Measurements from ENCODE around the gene PCBP4. TPM values are rescaled to one million over a fixed set of nuclear protein-coding genes. Genes with fewer than 3 reads are reported as not detected.
A peak's percentile ranks its signal among the peaks of the same experiment; 100 is the strongest.

The PCBP4 gene
- total RNA-seq, 2 experiments from 2014 or later: 31.0 to 34.2 TPM

DNA sequence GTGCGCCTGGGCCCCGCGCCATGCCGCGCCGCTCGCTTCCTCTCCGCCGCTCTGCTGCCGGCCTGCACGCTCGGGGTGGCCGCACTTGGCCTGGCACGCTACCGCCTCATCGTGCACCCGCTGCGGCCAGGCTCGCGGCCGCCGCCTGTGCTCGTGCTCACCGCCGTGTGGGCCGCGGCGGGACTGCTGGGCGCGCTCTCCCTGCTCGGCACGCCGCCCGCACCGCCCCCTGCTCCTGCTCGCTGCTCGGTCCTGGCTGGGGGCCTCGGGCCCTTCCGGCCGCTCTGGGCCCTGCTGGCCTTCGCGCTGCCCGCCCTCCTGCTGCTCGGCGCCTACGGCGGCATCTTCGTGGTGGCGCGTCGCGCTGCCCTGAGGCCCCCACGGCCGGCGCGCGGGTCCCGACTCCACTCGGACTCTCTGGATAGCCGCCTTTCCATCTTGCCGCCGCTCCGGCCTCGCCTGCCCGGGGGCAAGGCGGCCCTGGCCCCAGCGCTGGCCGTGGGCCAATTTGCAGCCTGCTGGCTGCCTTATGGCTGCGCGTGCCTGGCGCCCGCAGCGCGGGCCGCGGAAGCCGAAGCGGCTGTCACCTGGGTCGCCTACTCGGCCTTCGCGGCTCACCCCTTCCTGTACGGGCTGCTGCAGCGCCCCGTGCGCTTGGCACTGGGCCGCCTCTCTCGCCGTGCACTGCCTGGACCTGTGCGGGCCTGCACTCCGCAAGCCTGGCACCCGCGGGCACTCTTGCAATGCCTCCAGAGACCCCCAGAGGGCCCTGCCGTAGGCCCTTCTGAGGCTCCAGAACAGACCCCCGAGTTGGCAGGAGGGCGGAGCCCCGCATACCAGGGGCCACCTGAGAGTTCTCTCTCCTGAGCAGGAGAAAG, 11.1 kb downstream of the PCBP4 start:
- Mint-ChIP-seq H3K36me3 (ENCODE audit: low read depth) (peaks cover 3% of the 10 kb centered on the region), H3K27ac (no peak overlapping the region), H3K27me3 (peaks cover 35% of the 10 kb centered on the region), H3K4me3 (no peak overlapping the region), H3K9me3 (no peaks in the 10 kb centered on the region), H3K4me1 (peaks cover 7% of the 10 kb centered on the region)
- DNase-seq: peak; percentile 33
- POLR2A ChIA-PET: interaction anchor here (1.0 kb wide), 1 partner anchor 14 kb away, joined by 3 read pairs; the partner anchor contains the start of genes PARP3 and RRP9
- CTCF ChIA-PET: no interaction called here

DNA sequence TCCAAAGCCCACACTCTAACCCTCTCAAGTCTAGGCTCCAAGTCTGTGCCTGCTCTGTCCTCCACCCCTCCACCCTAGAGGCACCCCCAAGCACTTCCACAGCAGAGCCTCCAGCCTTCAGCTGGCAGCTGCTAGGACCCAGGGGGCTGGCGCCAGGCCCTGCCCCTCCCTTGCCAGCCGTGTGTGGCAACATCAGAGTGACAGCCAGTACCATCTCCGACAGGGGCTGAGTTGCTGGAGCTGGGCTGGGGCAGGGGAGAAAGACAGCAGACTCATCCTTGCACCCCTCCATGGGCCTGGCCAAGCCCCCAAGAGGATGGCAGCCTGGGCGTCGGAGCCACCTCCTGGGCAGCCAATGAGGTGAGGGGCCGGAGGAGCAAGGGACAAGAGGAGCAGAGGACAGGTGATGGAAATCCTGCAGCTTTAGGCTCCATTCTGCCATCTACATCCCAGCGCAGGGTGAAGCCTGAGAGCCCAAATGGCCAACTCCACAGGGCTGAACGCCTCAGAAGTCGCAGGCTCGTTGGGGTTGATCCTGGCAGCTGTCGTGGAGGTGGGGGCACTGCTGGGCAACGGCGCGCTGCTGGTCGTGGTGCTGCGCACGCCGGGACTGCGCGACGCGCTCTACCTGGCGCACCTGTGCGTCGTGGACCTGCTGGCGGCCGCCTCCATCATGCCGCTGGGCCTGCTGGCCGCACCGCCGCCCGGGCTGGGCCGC, 11.9 kb downstream of the PCBP4 start, which contains the start of gene GPR62:
TSS of gene GPR62 (plus strand) at position 207 of the 718 bp plus-strand sequence. CDS start at position 479, 272 bp downstream.
- peaks cover 7% of the 10 kb centered on the region for H3K4me1 Mint-ChIP-seq
- no peak within 1 kb of the TSS for H3K4me3 Mint-ChIP-seq
- no peak within 1 kb of the TSS for H3K27ac Mint-ChIP-seq
- CTCF ChIA-PET: no interaction called here
- peaks cover 3% of the 10 kb centered on the region for H3K36me3 Mint-ChIP-seq (ENCODE audit: low read depth)
- no peaks in the 10 kb centered on the region for H3K9me3 Mint-ChIP-seq
- POLR2A ChIA-PET: interaction anchor here (0.9 to 1.1 kb wide), 2 partner anchors 9 to 10 kb away, joined by 3 to 4 read pairs; no protein-coding TSS in a partner anchor
- H3K27me3 Mint-ChIP-seq: peaks cover 35% of the 10 kb centered on the region
- DNase-seq: no peak

DNA sequence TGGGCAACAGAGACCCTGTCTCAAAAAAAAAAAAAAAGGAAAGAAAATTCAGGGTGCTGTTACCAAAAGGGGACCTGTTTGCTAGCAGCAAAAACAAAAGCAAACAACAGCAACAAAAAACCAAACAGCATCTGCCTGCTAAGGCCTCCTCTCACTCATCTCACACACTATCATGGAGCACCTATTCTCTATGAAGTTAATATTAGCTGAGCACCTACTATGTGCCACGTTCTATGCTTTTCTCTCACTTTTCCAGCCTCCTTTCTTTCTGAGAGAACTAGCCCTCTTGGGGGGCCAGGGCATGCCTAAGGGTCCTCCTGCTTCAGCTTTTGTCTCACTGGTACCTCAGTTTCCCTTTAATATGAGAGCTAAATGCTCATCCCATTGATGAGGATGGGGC, 12.5 kb downstream of the PCBP4 start:
- Mint-ChIP-seq H3K36me3 (ENCODE audit: low read depth) (peaks cover 3% of the 10 kb centered on the region), H3K9me3 (no peaks in the 10 kb centered on the region), H3K27ac (no peak overlapping the region), H3K27me3 (peaks cover 35% of the 10 kb centered on the region), H3K4me1 (peaks cover 7% of the 10 kb centered on the region), H3K4me3 (no peak overlapping the region)
- CTCF ChIA-PET: interaction anchor here (1.9 kb wide), 1 partner anchor 19 kb away, joined by 7 read pairs; the partner anchor contains the start of gene ABHD14B
- DNase-seq: no peak
- POLR2A ChIA-PET: interaction anchor here (0.9 to 1.9 kb wide), 4 partner anchors 8 to 41 kb away, joined by 3 to 5 read pairs (median 4); partner anchors contain the start of gene RPL29

DNA sequence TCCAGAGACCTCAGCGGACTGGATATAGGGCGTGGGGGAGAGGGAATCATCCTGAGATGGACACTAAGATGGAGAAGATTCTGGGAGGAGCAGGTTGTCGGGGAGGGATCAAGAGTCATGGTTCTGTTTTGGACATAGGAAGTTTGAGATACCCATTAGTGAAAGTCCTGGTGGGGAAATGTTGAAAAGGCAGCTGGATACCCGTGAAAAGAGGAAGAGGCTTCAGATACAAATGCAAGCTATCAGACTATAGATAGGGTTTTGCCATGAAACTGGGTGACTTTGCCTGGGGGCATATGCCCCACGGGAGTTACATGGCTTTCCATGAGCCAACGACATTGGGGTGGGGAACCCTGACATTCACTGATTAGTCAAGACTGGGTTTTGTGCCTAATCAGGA, 13.1 kb downstream of the PCBP4 start:
- H3K4me1 Mint-ChIP-seq: peaks cover 7% of the 10 kb centered on the region
- DNase-seq: no peak
- H3K27ac Mint-ChIP-seq: no peak overlapping the region
- POLR2A ChIA-PET: interaction anchor here (1.1 to 1.9 kb wide), 4 partner anchors 8 to 42 kb away, joined by 3 to 5 read pairs (median 4); partner anchors contain the start of gene RPL29
- H3K4me3 Mint-ChIP-seq: no peak overlapping the region
- peaks cover 35% of the 10 kb centered on the region for H3K27me3 Mint-ChIP-seq
- CTCF ChIA-PET: interaction anchor here (0.5 to 1.9 kb wide), 2 partner anchors 20 to 1267 kb away, joined by 4 to 7 read pairs; partner anchors contain the start of gene ABHD14B
- peaks cover 3% of the 10 kb centered on the region for H3K36me3 Mint-ChIP-seq (ENCODE audit: low read depth)
- H3K9me3 Mint-ChIP-seq: no peaks in the 10 kb centered on the region

DNA sequence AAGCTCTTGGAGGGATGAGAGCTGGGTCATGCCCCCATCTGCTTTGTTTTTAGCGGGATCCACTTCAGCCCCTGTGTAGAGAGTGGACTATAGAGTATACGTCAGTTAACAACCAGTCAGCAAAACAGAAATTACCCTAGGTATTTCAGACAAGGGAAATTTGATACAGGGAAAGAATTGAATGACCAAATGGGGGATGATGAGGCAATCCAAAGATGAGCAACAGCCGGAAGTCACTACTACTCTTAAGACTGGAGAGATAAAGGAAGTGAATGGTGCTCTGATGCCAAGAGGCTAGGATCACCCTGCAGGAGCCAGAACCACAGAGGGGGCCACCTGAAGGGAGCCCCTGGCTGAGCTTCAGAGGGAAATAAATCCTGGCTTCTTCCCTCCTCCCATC, 13.8 kb downstream of the PCBP4 start:
- no peak overlapping the region for H3K27ac Mint-ChIP-seq

DNA sequence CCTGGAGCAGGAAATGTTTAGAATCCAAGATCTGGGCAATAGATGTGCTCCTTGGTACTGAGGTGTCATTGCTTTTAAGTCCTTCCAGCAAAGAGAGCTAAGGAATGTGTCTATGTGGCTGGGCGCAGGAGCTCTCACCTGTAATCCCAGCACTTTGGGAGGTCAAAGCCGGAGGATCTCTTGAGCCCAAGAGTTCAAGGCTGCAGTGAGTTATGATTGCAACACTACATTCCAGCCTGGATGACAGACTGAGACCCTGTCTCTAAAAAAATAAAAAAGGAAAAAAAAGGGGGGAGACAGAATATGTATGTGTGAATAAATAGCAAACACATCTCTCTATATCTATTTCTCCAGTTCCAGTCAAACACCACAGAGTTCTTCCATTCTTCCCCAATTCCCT, 16.4 kb downstream of the PCBP4 start:
- Mint-ChIP-seq H3K9me3 (no peaks in the 10 kb centered on the region), H3K27me3 (peaks cover 29% of the 10 kb centered on the region), H3K4me3 (no peak overlapping the region), H3K27ac (no peak overlapping the region), H3K4me1 (peaks cover 2% of the 10 kb centered on the region), H3K36me3 (ENCODE audit: low read depth) (no peaks in the 10 kb centered on the region)
- no peak for DNase-seq
- CTCF ChIA-PET: interaction anchor here (1.7 kb wide), 1 partner anchor 8 kb away, joined by 8 read pairs; the partner anchor contains the start of gene PARP3
- POLR2A ChIA-PET: no interaction called here

More for the DNA sequence above, 13.8 kb downstream of the PCBP4 start:
- DNase-seq: no peak
- ChIA-PET CTCF (interaction anchor here (1.1 to 1.9 kb wide), 2 partner anchors 20 to 100 kb away, joined by 3 to 7 read pairs; partner anchors contain the start of gene ABHD14B), POLR2A (interaction anchor here (1.2 to 1.9 kb wide), 3 partner anchors 9 to 43 kb away, joined by 3 to 5 read pairs (median 4); partner anchors contain the start of gene RPL29)
- Mint-ChIP-seq H3K4me1 (peaks cover 7% of the 10 kb centered on the region), H3K36me3 (ENCODE audit: low read depth) (peaks cover 3% of the 10 kb centered on the region), H3K9me3 (no peaks in the 10 kb centered on the region), H3K27me3 (peaks cover 35% of the 10 kb centered on the region), H3K4me3 (no peak overlapping the region)

DNA sequence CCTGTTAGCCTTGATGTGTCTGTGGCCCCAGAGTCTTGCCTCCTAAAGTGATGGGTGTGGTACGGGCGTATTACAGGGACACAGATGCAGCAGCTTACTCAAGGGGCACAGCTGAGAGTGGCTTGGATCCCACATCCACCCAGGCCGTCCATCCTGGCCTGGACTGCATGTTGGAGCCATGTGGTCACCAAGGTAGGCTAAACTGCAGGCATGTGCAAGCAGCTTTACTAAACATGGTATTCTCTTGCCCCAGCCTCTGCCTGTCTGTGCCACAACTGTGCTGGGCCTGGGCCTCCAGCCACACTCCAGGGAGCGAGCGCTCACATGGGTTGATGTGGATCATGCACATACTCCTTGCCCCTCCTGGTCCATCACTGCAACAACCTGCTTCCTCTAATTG, 18.1 kb downstream of the PCBP4 start:
- H3K27ac Mint-ChIP-seq: no peak overlapping the region
- DNase-seq: no peak
- H3K4me3 Mint-ChIP-seq: no peak overlapping the region
- no peaks in the 10 kb centered on the region for H3K4me1 Mint-ChIP-seq
- POLR2A ChIA-PET: no interaction called here
- no peaks in the 10 kb centered on the region for H3K36me3 Mint-ChIP-seq (ENCODE audit: low read depth)
- no peaks in the 10 kb centered on the region for H3K9me3 Mint-ChIP-seq
- H3K27me3 Mint-ChIP-seq: peaks cover 17% of the 10 kb centered on the region
- CTCF ChIA-PET: no interaction called here

DNA sequence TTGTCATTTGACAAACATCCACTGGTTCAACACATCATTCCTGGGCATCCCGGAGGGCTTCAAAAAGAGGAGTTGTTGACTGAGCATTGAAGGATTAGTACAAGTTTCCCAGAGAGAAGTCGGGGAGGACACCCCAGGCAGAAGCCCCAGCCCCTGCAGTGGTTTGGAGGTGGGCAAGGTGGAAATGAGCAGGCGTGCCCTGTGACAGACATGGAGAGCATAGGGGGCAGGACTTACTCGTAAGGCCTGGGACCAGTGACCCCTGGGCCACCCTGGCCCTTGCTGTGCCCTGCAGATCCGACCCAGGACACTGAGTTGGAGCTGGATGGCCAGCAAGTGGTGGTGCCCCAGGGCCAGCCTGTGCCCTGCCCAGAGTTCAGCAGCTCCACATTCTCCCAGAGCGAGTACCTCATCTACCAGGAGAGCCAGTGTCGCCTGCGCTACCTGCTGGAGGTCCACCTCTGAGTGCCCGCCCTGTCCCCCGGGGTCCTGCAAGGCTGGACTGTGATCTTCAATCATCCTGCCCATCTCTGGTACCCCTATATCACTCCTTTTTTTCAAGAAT, 19.2 kb downstream of the PCBP4 start:
- no peak overlapping the region for H3K4me3 Mint-ChIP-seq
- no peak overlapping the region for H3K27ac Mint-ChIP-seq
- POLR2A ChIA-PET: no interaction called here
- H3K4me1 Mint-ChIP-seq: peaks cover under 1% of the 10 kb centered on the region
- CTCF ChIA-PET: no interaction called here
- H3K36me3 Mint-ChIP-seq (ENCODE audit: low read depth): no peaks in the 10 kb centered on the region
- H3K27me3 Mint-ChIP-seq: peaks cover 7% of the 10 kb centered on the region
- no peaks in the 10 kb centered on the region for H3K9me3 Mint-ChIP-seq
- no peak for DNase-seq

DNA sequence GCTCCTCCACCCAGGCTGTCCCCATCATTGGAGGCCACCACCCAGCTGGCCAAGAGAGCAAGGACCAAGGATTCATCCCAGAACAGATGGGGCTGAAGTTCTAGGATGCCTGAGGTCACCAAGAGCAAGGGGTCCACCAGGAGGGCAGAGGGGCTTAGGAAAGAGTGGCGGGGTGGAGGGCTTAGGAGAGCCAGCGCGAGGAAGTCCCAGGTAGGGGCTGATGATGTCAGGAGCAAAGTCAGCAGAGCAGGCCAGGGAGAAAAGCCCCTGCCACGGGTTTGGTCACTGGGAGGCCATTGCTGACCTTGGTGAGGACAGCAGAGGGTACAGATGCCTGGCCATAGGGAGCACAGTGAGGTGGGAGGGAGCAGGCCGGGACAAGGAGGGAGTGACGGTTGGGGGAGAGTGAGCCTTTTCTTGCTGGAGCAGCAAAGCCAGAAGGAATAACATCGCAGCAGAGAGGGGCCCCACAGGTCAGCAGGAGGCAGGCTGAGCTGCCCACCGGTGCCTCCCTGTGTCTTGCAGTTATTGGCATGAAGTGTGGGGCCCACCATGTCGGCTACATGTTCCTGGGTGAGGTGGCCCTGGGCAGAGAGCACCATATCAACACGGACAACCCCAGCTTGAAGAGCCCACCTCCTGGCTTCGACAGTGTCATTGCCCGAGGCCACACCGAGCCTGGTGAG, 19.9 kb downstream of the PCBP4 start:
- Mint-ChIP-seq H3K9me3 (no peaks in the 10 kb centered on the region), H3K27me3 (peaks cover 4% of the 10 kb centered on the region), H3K36me3 (ENCODE audit: low read depth) (no peaks in the 10 kb centered on the region), H3K27ac (no peak overlapping the region), H3K4me1 (peaks cover 8% of the 10 kb centered on the region), H3K4me3 (no peak overlapping the region)
- DNase-seq: no peak
- ChIA-PET CTCF (no interaction called here), POLR2A (interaction anchor here (1.3 kb wide), 1 partner anchor 19 kb away, joined by 3 read pairs; the partner anchor contains the start of gene PCBP4)

DNA sequence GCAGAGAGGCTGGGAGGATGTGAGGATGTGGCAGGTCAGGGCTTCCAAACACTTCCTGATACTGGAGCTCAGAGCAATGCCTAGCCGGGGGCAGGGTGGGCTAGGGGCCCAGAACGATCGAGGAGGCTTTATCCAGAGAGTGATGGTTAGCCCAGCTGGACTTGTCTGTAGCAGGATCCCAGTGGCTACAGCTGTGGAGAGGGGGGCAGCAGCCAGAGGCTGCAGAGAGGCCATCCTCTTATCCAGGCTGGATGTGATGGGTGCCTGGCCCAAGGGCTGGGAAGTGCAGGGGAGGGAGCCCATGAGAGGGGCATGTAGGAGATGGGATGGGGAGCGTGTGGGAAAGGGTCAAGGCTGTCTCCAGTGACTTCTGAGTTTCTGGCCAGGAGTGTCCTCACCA, 20.5 kb downstream of the PCBP4 start:
- H3K4me1 Mint-ChIP-seq: peaks cover 11% of the 10 kb centered on the region
- DNase-seq: no peak
- no peaks in the 10 kb centered on the region for H3K27me3 Mint-ChIP-seq
- H3K9me3 Mint-ChIP-seq: no peaks in the 10 kb centered on the region
- H3K36me3 Mint-ChIP-seq (ENCODE audit: low read depth): no peaks in the 10 kb centered on the region
- CTCF ChIA-PET: no interaction called here
- POLR2A ChIA-PET: interaction anchor here (0.9 to 1.3 kb wide), 2 partner anchors 8 to 20 kb away, joined by 3 read pairs; partner anchors contain the start of genes GPR62 and PCBP4
- no peak overlapping the region for H3K27ac Mint-ChIP-seq
- H3K4me3 Mint-ChIP-seq: no peak overlapping the region

DNA sequence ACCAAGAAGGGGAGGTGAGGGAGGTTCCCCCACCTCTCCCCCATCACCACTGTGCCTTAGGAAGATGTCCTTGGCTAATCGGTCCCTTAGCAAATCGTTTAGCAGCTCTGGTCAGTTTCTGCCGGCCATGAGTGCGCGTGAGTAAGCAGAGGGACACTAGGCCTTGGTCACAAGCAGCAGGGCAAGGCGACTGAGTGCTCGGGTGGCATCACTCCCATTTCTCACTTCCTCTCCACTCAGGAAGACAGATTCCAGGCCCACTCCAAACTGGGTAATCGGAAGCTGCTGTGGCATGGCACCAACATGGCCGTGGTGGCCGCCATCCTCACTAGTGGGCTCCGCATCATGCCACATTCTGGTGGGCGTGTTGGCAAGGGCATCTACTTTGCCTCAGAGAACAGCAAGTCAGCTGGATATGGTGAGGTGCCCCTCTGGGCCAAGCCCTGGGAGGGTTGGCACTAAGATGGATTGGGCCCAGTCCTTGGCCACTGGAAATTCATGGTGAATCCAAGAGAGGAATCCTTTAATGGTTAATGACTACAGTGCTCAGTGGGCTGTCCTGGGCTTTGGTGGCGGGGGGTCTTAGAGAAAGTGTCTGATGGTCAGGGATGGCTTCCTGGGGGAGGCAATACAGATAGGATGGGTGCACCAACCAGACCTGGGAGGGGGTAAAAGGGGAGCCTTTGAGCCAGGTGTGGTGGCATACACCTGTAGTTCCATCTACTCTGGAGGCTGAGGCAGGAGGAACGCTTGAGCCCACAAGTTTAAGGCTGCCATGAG, 21.1 kb downstream of the PCBP4 start:
- ChIA-PET CTCF (interaction anchor here (1.7 kb wide), 1 partner anchor 28 kb away, joined by 6 read pairs; the partner anchor contains the start of gene ABHD14B), POLR2A (interaction anchor here (0.9 to 2.2 kb wide), 3 partner anchors 8 to 21 kb away, joined by 3 to 5 read pairs (median 3); partner anchors contain the start of genes GPR62 and PCBP4)
- no peaks in the 10 kb centered on the region for H3K9me3 Mint-ChIP-seq
- peaks cover 15% of the 10 kb centered on the region for H3K4me1 Mint-ChIP-seq
- no peak for DNase-seq
- no peak overlapping the region for H3K27ac Mint-ChIP-seq
- no peak overlapping the region for H3K4me3 Mint-ChIP-seq
- no peaks in the 10 kb centered on the region for H3K36me3 Mint-ChIP-seq (ENCODE audit: low read depth)
- H3K27me3 Mint-ChIP-seq: no peaks in the 10 kb centered on the region
